GM12801 (cell line): ENCODE measurements around the gene POLH.

Source experiments
- TF ChIP-seq, protein P1 (sequence below): IDR thresholded peaks from one replicate; pipeline ENCODE4 v1.5.1; 2011; ENCODE audit warnings: control low read depth; ENCODE audit not compliant: insufficient read length; ENCODE audit errors: extremely low read depth

Gene POLH

DNA sequence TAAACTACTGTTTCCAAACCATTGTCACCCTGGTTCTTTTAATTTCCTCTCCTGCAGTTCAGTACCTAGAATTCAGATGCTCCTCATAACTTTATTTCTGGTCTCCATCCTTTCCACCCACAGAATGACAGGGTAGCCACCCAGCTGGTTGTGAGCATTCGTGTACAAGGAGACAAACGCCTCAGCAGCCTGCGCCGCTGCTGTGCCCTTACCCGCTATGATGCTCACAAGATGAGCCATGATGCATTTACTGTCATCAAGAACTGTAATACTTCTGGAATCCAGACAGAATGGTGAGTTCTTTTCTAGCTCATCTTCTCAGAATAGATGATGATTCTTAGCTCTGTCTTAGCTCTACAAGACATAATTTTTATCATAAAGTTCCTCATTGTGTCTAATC is 34.4 kb downstream of the POLH start:
- TF ChIP-seq, protein P1, sequence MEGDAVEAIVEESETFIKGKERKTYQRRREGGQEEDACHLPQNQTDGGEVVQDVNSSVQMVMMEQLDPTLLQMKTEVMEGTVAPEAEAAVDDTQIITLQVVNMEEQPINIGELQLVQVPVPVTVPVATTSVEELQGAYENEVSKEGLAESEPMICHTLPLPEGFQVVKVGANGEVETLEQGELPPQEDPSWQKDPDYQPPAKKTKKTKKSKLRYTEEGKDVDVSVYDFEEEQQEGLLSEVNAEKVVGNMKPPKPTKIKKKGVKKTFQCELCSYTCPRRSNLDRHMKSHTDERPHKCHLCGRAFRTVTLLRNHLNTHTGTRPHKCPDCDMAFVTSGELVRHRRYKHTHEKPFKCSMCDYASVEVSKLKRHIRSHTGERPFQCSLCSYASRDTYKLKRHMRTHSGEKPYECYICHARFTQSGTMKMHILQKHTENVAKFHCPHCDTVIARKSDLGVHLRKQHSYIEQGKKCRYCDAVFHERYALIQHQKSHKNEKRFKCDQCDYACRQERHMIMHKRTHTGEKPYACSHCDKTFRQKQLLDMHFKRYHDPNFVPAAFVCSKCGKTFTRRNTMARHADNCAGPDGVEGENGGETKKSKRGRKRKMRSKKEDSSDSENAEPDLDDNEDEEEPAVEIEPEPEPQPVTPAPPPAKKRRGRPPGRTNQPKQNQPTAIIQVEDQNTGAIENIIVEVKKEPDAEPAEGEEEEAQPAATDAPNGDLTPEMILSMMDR: no peak

DNA sequence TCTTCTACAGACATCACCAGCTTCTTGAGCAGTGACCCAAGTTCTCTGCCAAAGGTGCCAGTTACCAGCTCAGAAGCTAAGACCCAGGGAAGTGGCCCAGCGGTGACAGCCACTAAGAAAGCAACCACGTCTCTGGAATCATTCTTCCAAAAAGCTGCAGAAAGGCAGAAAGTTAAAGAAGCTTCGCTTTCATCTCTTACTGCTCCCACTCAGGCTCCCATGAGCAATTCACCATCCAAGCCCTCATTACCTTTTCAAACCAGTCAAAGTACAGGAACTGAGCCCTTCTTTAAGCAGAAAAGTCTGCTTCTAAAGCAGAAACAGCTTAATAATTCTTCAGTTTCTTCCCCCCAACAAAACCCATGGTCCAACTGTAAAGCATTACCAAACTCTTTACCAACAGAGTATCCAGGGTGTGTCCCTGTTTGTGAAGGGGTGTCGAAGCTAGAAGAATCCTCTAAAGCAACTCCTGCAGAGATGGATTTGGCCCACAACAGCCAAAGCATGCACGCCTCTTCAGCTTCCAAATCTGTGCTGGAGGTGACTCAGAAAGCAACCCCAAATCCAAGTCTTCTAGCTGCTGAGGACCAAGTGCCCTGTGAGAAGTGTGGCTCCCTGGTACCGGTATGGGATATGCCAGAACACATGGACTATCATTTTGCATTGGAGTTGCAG is 37.9 kb downstream of the POLH start:
- TF ChIP-seq, protein P1: no peak

DNA sequence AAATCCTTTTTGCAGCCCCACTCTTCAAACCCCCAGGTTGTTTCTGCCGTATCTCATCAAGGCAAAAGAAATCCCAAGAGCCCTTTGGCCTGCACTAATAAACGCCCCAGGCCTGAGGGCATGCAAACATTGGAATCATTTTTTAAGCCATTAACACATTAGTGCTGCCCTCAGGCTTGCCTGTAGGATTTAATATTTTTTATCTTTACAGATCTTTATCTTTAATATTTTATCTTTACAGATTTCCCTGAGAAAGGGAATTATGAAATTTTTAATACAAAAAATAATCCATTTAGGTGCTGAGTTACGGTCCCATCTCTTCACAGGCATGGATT is 38.4 kb downstream of the POLH start:
- TF ChIP-seq, protein P1: no peak

DNA sequence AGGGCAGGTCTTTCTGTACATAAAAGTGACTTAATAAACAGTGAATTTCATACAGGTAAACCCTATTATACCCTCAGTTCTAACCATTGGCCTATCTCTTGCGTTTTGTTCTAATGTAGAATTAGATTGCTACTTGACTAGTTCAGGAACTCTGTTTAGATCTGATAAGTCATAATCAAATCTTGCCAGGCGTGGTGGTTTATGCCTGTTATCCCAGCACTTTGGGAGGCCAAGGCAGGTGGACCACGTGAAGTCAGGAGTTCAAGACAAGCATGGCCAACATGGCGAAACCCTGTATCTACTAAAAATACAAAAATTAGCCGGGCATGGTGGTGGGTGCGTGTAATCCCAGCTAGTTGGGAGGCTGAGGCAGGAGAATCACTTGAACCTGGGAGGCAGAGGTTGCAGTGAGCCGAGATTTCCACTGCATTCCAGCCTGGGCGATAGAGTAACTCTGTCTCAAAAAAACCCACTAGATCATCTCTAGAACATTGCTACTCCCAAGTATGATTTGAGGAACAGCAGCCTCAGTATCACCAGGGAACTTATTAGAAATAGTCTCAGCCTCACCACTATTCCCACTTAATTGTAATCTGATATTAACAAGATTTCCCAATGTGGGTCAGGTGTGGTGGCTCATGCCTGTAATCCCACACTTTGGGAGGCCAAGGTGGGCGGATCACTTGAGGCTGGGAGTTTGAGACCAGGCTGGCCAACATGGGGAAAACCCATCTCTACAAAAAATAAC is 40.9 kb downstream of the POLH start:
- TF ChIP-seq, protein P1: no peak

DNA sequence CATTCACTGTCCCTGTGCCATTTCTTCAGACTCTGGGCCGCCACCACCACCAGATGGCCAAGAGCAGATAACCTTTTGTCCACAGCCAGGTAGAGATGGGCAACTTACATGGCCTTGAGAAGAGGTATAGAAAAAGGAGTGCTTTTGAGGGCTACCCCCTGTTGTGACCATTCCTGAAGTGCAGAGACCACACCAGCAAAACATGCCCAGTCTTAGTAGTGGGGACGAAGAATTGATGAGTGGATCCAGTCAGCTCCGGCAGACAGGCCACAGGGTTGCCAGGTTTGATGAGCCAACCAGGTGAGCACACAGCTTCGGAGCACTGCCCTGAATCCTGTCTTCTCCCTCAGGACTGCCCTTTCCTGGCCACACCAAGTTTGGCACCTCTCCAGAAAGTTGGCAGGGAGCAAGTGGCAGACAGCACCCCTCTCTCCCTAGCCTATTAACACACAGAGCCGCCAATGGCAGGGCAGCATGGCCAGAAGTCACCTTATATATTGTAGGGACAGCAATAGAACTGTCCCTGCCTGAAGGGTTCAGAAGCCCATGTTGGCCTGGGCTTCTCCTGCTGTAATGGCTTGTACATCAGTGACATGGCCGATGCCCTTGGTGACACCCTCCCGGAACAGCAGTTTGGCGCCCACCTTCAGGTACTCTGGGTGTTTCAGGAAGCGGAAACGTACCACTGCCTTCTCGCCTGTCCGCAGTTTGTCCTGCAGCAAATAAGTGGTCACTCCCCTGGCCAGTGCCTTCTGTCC is 45.3 kb downstream of the POLH start:
- TF ChIP-seq, protein P1: no peak

DNA sequence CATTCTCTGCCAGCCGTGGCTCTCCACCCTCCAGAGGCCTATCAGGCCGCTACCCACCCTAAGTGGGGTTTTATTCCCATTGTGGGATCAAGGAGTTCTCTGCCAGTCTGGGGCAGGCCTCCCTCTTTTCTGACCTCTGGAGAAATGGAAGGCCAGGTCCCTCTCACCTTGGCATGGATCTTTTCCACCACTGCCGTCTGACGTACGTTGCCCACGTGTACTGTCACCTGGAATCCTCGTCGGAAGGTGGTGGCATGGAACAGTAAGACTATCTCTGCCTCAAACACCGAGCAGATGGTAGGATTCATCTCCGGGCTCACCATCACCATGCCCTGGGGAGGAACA is 45.8 kb downstream of the POLH start:
- TF ChIP-seq, protein P1: no peak

DNA sequence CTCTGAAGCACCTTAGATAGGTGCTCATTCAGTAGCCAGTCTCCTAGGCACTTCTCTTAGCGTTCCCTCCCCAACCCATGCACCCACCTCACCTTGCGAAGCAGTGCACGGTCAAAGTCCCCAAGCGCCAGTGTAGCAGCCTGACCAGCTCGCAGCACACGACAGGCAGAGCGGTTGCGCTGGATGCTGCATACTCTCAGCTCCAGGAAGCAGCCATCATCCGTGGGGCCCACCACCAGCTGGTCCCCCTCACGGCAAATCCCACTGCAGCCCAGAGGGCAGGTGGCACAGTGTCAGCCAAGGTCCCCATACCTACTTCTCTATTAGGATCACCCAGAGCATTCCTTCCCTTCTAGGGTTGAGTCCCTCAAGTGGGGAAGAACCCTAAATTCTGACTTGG is 46.6 kb downstream of the POLH start:
- TF ChIP-seq, protein P1: no peak
